Left lung (tissue), 10 donors: ENCODE results near the gene ODF2. TPM values are rescaled to one million over a fixed set of nuclear protein-coding genes. Genes with fewer than 3 reads are reported as not detected.
"Not testable (repeated sequence)": the region's sequence is repeated elsewhere in the genome, so short reads cannot be mapped to it uniquely, and the experiment has no call there.

ENCODE experiments used
- ATAC-seq: fragments of 200-7000 bp; cut with Tn5 transposase; one replicate; pipeline ENCODE4 v1.9.1; 2020; ENCODE audit warnings: moderate library complexity
- DNase-seq, 4 donors: peaks; one replicate each; pipeline ENCODE4 v3.0.0-alpha.2; 2013 to 2020
- H3K27ac ChIP-seq, 2 donors: fragments of 200-600 bp; sonication (generic) in 1 of 2; one replicate each; pipeline versions ENCODE4 v1.5.0 to v1.8.0; 2020 to 2021
- H3K27me3 ChIP-seq, 2 donors: fragments of 200-600 bp; sonication (generic) in 1 of 2; one replicate each; pipeline versions ENCODE4 v1.5.0 to v1.8.0; 2020 to 2021
- H3K36me3 ChIP-seq, 2 donors: fragments of 200-600 bp; sonication (generic) in 1 of 2; one replicate each; pipeline versions ENCODE4 v1.5.0 to v1.8.0; 2020 to 2021
- H3K4me1 ChIP-seq, 2 donors: fragments of 200-600 bp; one replicate each; pipeline ENCODE4 v1.8.0; 2021
- H3K4me3 ChIP-seq, 2 donors: fragments of 200-600 bp; sonication (generic) in 1 of 2; one replicate each; pipeline versions ENCODE4 v1.5.0 to v1.8.0; 2020 to 2021; ENCODE audit warnings: mild to moderate bottlenecking in 1 of 2
- H3K9me3 ChIP-seq, 2 donors: fragments of 200-600 bp; sonication (generic) in 1 of 2; one replicate each; pipeline versions ENCODE4 v1.5.0 to v1.8.0; 2020 to 2021
- intact Hi-C, 2 donors: fragments of 100-400 bp; cut with DNase I; formaldehyde crosslinking; loops; one replicate each; pipeline versions ENCODE4 v1.11.2 to v1.14.2; 2022
- polyA plus RNA-seq, 6 donors: library from polyadenylated mRNA; unstranded; fragments of 120-200 nt; gene quantifications; one replicate each; pipeline ENCODE4 v1.2.1, GENCODE V29; 2013; ENCODE audit not compliant: insufficient read length in 6 of 6
- total RNA-seq, 2 donors: library from RNA; stranded (reverse); fragmentation: NEBNext Ultra II Directional; extraction: Animal tissue kit (Norgen Biotek cat#: 25700); gene quantifications; one replicate each; pipeline ENCODE4 v1.2.1, GENCODE V29; 2021
- TF ChIP-seq, protein P1 (sequence below), 2 donors: fragments of 200-600 bp; sonication (generic) in 1 of 2; IDR thresholded peaks; one replicate each; pipeline versions ENCODE4 v1.5.0 to v1.8.0; 2021; ENCODE audit warnings: antibody characterized with exemption in 2 of 2
- donor health status: DM: no; HTN: yes; CAD: no.
- donor health status: DM: no; HTN: no; CAD: no.

Gene ODF2
- total and polyA plus RNA-seq, 8 donors, result 21.0 to 70.3 (median 61.0) TPM

DNA sequence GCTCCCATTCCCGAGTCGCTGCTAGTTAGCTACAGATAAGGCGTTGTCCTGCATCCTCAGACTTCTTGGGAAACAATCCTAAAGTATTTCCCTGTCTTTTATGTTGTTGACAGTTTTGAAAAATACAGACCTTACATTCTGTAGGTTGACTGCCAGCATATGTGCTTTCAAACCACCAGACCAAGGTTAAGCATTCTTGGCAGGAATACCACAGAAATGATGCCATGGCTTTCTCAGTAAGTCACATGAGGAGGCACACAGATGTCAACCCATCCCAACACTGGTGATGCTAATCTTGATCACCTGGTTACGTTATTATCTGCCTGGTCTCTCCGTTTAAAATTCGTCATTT lies 49.6 kb downstream of the ODF2 start:
- no peak for ATAC-seq
- H3K27ac ChIP-seq, result peak overlapping the region; percentile 71 to 89

GRCh38 chr9:128505906-128506305 lies 50.1 kb downstream of the ODF2 start:
- intact Hi-C loops, DNase-seq, H3K9me3 ChIP-seq, H3K27ac ChIP-seq, H3K27me3 ChIP-seq, ATAC-seq: not testable (repeated sequence)
- peak overlapping the region in 1 of 2 donors; percentile 97 for H3K4me3 ChIP-seq
- peaks cover 0 to 33% of the 10 kb centered on the region in 2 donors for H3K36me3 ChIP-seq
- H3K4me1 ChIP-seq, result peaks cover 7 to 25% of the 10 kb centered on the region in 2 donors

More for the DNA sequence above, 49.6 kb downstream of the ODF2 start:
- Histone ChIP-seq H3K36me3 (peaks cover 0 to 32% of the 10 kb centered on the region in 2 donors), H3K4me3 (peak overlapping the region; percentile 80 to 97), H3K9me3 (no peaks in the 10 kb centered on the region), H3K27me3 (no peaks in the 10 kb centered on the region), H3K4me1 (peaks cover 7 to 25% of the 10 kb centered on the region in 2 donors)
- TF ChIP-seq, protein P1, sequence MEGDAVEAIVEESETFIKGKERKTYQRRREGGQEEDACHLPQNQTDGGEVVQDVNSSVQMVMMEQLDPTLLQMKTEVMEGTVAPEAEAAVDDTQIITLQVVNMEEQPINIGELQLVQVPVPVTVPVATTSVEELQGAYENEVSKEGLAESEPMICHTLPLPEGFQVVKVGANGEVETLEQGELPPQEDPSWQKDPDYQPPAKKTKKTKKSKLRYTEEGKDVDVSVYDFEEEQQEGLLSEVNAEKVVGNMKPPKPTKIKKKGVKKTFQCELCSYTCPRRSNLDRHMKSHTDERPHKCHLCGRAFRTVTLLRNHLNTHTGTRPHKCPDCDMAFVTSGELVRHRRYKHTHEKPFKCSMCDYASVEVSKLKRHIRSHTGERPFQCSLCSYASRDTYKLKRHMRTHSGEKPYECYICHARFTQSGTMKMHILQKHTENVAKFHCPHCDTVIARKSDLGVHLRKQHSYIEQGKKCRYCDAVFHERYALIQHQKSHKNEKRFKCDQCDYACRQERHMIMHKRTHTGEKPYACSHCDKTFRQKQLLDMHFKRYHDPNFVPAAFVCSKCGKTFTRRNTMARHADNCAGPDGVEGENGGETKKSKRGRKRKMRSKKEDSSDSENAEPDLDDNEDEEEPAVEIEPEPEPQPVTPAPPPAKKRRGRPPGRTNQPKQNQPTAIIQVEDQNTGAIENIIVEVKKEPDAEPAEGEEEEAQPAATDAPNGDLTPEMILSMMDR (IDR thresholded peaks at IDR 0.05), result no peak
- intact Hi-C loops, result no loop called here
- DNase-seq, result no peak

- peak in 1 of 4 donors; percentile 2 for DNase-seq
- H3K4me1 ChIP-seq, result no peaks in the 10 kb centered on the region
- no peak overlapping the region for H3K27ac ChIP-seq
- intact Hi-C loops, result no loop called here
- no peaks in the 10 kb centered on the region for H3K27me3 ChIP-seq
- peaks cover 0 to 91% of the 10 kb centered on the region in 2 donors for H3K36me3 ChIP-seq
- H3K9me3 ChIP-seq, result no peaks in the 10 kb centered on the region
- H3K4me3 ChIP-seq, result no peak overlapping the region
- TF ChIP-seq, protein P1 (IDR thresholded peaks at IDR 0.05), result no peak
- no peak for ATAC-seq
Measured at GRCh38 chr9:128512820-128513219, 57.0 kb downstream of the ODF2 start.

GRCh38 chr9:128521956-128522355 lies 66.2 kb downstream of the ODF2 start:
- TF ChIP-seq, protein P1 (IDR thresholded peaks at IDR 0.05), result no peak
- peaks cover 0 to 99% of the 10 kb centered on the region in 2 donors for H3K36me3 ChIP-seq
- no peak for ATAC-seq

DNA sequence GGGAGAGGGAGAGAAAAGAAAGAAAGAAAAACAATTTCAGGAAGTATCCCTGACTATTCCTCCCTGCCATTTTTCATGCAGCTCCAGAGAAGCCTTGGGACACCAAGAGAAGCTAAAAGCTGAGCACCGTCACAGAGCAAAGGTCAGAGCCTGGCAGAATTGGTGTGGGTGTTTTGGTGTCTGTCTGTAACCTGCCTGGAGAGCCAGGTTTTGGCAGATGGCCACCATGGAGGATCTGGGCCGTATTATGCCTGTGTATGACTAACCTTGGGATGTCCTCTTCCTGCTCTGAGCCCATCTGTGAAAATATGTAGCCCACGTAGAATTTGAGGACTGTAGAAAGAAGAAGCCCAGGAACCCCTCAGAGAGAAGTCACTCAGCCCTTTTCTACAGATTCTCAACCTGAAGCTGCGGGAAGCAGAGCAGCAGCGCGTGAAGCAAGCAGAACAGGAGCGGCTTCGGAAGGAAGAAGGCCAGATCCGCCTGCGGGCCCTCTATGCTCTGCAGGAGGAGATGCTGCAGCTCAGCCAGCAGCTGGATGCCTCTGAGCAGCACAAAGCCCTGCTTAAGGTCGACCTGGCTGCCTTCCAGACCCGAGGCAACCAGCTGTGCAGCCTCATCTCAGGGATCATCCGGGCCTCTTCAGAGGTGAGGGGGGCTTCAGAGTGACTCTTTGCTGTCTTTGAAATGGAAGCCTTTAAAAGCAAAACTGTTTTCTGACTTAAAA lies 67.6 kb downstream of the ODF2 start:
- Histone ChIP-seq H3K27me3 (no peaks in the 10 kb centered on the region), H3K9me3 (no peaks in the 10 kb centered on the region), H3K27ac (no peak overlapping the region), H3K4me3 (no peak overlapping the region), H3K36me3 (peaks cover 0 to 99% of the 10 kb centered on the region in 2 donors), H3K4me1 (no peaks in the 10 kb centered on the region)
- DNase-seq (peak in 1 of 4 donors; percentile 36), ATAC-seq (peak; percentile 16)
- TF ChIP-seq, protein P1 (IDR thresholded peaks at IDR 0.05), result no peak
- intact Hi-C loops, result no loop called here

More at GRCh38 chr9:128521956-128522355, 66.2 kb downstream of the ODF2 start:
- Histone ChIP-seq H3K27ac (no peak overlapping the region), H3K4me3 (no peak overlapping the region), H3K9me3 (no peaks in the 10 kb centered on the region), H3K27me3 (no peaks in the 10 kb centered on the region), H3K4me1 (no peaks in the 10 kb centered on the region)
- intact Hi-C loops, result no loop called here
- DNase-seq, result peak in 1 of 4 donors; percentile 31
